Panc1 (cell line): ENCODE results near the gene GLIPR1. TPM values are rescaled to one million over a fixed set of nuclear protein-coding genes. Genes with fewer than 3 reads are reported as not detected.
A peak's percentile ranks its signal among the peaks of the same experiment; 100 is the strongest.

Experiments used
- ATAC-seq: fragments of 200-7000 bp; cut with Tn5 transposase; 2 replicates; pipeline ENCODE4 v1.9.1; 2020; ENCODE audit warnings: mild to moderate bottlenecking, moderate library complexity
- BruUV-seq: library from RNA; stranded (reverse); fragments of 400-500 nt; replicated peaks from 2 replicates; lab custom pipeline; 2021; lab: Mats Ljungman, UMichigan
- CTCF ChIA-PET: fragments of 300-600 bp; sonication (Branson Sonifier 250); formaldehyde crosslinking; loops from one replicate; lab custom pipeline; 2022; ENCODE audit warnings: antibody characterized with exemption; lab: Charles Lee
- POLR2A ChIA-PET: fragments of 300-600 bp; sonication (Branson Sonifier 250); formaldehyde crosslinking; loops from one replicate; lab custom pipeline; 2022; ENCODE audit warnings: antibody characterized with exemption; lab: Charles Lee
- DNase-seq: peaks from one replicate; pipeline ENCODE4 v3.0.0-alpha.2; 2010; ENCODE audit warnings: low read depth, low spot score
- H3K27ac ChIP-seq: 2 replicates; pipeline ENCODE4 v1.5.1; 2011; ENCODE audit warnings: mild to moderate bottlenecking, low read length, inconsistent platforms
- H3K27me3 ChIP-seq: fragments of 200-500 bp; sonication (Bioruptor generic); 2 replicates; pipeline ENCODE4 v1.6.0; 2014; ENCODE audit warnings: low read length, inconsistent platforms; ENCODE audit not compliant: control insufficient read depth, insufficient read depth
- H3K36me3 ChIP-seq: fragments of 200-500 bp; sonication (Bioruptor generic); 2 replicates; pipeline ENCODE4 v1.5.1; 2014; ENCODE audit warnings: inconsistent platforms, mild to moderate bottlenecking, low read length, moderate library complexity; ENCODE audit not compliant: control insufficient read depth, insufficient read depth
- H3K4me1 ChIP-seq: 2 replicates; pipeline ENCODE4 v1.5.1; 2011; ENCODE audit warnings: inconsistent platforms, mild to moderate bottlenecking, low read length, moderate library complexity; ENCODE audit not compliant: control insufficient read depth, insufficient read depth
- H3K4me3 ChIP-seq, 2 experiments: 2 replicates each; pipeline ENCODE4 v1.5.1; 2011 to 2012; ENCODE audit warnings: low read depth in 2 of 2, low read length in 2 of 2, mild to moderate bottlenecking in 2 of 2, inconsistent platforms in 1 of 2, moderate library complexity in 1 of 2
- H3K9me3 ChIP-seq: fragments of 200-500 bp; sonication (Bioruptor generic); 2 replicates; pipeline ENCODE4 v1.5.1; 2014; ENCODE audit warnings: low read depth, mild to moderate bottlenecking, inconsistent platforms, low read length, moderate library complexity; ENCODE audit not compliant: control insufficient read depth, insufficient read depth
- POLR2AphosphoS5 ChIP-seq: IDR thresholded peaks from 2 replicates; pipeline ENCODE4 v1.6.1; 2012; ENCODE audit warnings: mild to moderate bottlenecking, low read depth, low read length, moderate library complexity
- SIN3A ChIP-seq: IDR thresholded peaks from 2 replicates; pipeline ENCODE4 v1.6.1; 2012; ENCODE audit warnings: low read depth, mild to moderate bottlenecking, low read length, moderate library complexity, borderline replicate concordance; ENCODE audit not compliant: insufficient read depth
- TCF7L2 ChIP-seq: IDR thresholded peaks from 2 replicates; pipeline ENCODE4 v1.6.1; 2011; ENCODE audit warnings: mild to moderate bottlenecking, low read depth, low read length, inconsistent platforms
- in situ Hi-C: cut with HindIII; loops from 2 replicates; pipeline ENCODE4 v1.10.0; 2016; ENCODE audit warnings: low sequenced_read_pairs, low pct_unique_long_range_greater_than_20kb
- intact Hi-C: fragments of 100-400 bp; cut with micrococcal nuclease; formaldehyde crosslinking; loops from one replicate; pipeline ENCODE4 v1.10.0; 2022; ENCODE audit not compliant: unreplicated experiment
- total RNA-seq: library from RNA; stranded (reverse); gene quantifications from one replicate; pipeline ENCODE4 v1.2.1, GENCODE V29; 2021; ENCODE audit not compliant: unreplicated experiment
- TF ChIP-seq, protein P1 (sequence below): fragments of 450-650 bp; IDR thresholded peaks from 2 replicates; pipeline ENCODE4 v1.5.1; 2017; ENCODE audit warnings: mild to moderate bottlenecking
- TF ChIP-seq, protein P2 (sequence below), 2 experiments: IDR thresholded peaks; 2 replicates each; pipeline ENCODE4 v1.6.1; 2011 to 2012; ENCODE audit warnings: low read depth in 2 of 2, control low read depth in 1 of 2, low read length in 1 of 2, mild to moderate bottlenecking in 1 of 2, moderate library complexity in 1 of 2; ENCODE audit not compliant: insufficient read depth in 1 of 2

GLIPR1 gene
- total RNA-seq, 1 experiment from 2014 or later: 11.5 TPM

DNA sequence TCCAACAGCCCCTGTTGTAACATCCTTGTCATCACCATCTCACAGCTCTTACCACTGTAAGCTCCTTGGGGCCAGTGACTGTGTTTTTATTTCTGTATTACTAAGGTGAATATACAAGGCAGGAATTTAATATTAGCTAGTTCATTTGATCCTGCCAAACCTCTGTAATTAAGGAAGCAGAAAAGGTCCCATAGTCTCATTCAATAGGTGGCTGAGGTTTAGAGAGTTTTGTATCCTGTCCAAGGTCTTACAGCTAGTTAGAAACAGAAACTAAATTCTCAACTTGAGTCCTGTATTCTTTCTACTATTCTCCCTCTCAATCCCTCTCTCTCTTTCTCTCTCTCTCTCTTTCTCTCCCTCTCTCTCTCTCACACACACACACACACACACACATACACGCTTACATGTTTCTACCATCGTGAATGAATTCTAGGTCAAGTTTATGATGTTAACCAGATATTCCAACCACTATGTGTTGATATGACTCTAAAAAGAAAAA lies 543 bp upstream of the GLIPR1 start:
- no peak for TF ChIP-seq TCF7L2
- TF ChIP-seq, protein P1, sequence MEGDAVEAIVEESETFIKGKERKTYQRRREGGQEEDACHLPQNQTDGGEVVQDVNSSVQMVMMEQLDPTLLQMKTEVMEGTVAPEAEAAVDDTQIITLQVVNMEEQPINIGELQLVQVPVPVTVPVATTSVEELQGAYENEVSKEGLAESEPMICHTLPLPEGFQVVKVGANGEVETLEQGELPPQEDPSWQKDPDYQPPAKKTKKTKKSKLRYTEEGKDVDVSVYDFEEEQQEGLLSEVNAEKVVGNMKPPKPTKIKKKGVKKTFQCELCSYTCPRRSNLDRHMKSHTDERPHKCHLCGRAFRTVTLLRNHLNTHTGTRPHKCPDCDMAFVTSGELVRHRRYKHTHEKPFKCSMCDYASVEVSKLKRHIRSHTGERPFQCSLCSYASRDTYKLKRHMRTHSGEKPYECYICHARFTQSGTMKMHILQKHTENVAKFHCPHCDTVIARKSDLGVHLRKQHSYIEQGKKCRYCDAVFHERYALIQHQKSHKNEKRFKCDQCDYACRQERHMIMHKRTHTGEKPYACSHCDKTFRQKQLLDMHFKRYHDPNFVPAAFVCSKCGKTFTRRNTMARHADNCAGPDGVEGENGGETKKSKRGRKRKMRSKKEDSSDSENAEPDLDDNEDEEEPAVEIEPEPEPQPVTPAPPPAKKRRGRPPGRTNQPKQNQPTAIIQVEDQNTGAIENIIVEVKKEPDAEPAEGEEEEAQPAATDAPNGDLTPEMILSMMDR: no peak
- TF ChIP-seq, protein P2, sequence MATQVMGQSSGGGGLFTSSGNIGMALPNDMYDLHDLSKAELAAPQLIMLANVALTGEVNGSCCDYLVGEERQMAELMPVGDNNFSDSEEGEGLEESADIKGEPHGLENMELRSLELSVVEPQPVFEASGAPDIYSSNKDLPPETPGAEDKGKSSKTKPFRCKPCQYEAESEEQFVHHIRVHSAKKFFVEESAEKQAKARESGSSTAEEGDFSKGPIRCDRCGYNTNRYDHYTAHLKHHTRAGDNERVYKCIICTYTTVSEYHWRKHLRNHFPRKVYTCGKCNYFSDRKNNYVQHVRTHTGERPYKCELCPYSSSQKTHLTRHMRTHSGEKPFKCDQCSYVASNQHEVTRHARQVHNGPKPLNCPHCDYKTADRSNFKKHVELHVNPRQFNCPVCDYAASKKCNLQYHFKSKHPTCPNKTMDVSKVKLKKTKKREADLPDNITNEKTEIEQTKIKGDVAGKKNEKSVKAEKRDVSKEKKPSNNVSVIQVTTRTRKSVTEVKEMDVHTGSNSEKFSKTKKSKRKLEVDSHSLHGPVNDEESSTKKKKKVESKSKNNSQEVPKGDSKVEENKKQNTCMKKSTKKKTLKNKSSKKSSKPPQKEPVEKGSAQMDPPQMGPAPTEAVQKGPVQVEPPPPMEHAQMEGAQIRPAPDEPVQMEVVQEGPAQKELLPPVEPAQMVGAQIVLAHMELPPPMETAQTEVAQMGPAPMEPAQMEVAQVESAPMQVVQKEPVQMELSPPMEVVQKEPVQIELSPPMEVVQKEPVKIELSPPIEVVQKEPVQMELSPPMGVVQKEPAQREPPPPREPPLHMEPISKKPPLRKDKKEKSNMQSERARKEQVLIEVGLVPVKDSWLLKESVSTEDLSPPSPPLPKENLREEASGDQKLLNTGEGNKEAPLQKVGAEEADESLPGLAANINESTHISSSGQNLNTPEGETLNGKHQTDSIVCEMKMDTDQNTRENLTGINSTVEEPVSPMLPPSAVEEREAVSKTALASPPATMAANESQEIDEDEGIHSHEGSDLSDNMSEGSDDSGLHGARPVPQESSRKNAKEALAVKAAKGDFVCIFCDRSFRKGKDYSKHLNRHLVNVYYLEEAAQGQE (IDR thresholded peaks at IDR 0.05; ENCODE audit: insufficient read depth in 1 of 2, low read depth in 2 of 2, low read length in 1 of 2): no peak
- no peak for TF ChIP-seq POLR2AphosphoS5
- no peak for TF ChIP-seq SIN3A
- ATAC-seq: 0 out of 2 replicates have a peak, but pooled peaks have one; percentile 41
- ChIA-PET POLR2A (no interaction called here), CTCF (interaction anchor here (1.7 kb wide), 1 partner anchor 89 kb away, joined by 12 read pairs; the partner anchor contains the start of gene GLIPR1L2)
- Histone ChIP-seq H3K4me1 (peaks cover 21% of the 10 kb centered on the region), H3K9me3 (no peaks in the 10 kb centered on the region), H3K27ac (peak overlapping the region; percentile 90), H3K27me3 (no peaks in the 10 kb centered on the region), H3K4me3 (peak overlapping the region; percentile 45 to 70), H3K36me3 (no peaks in the 10 kb centered on the region)
- in situ Hi-C loops: no loop called here
- intact Hi-C loops: loop anchor here (5.0 to 10.0 kb wide), 3 partner anchors 88 to 785 kb away; partner anchors contain the start of genes CAPS2, GLIPR1L1 and GLIPR1L2
- BruUV-seq: no TSS peak
- DNase-seq: no peak

DNA sequence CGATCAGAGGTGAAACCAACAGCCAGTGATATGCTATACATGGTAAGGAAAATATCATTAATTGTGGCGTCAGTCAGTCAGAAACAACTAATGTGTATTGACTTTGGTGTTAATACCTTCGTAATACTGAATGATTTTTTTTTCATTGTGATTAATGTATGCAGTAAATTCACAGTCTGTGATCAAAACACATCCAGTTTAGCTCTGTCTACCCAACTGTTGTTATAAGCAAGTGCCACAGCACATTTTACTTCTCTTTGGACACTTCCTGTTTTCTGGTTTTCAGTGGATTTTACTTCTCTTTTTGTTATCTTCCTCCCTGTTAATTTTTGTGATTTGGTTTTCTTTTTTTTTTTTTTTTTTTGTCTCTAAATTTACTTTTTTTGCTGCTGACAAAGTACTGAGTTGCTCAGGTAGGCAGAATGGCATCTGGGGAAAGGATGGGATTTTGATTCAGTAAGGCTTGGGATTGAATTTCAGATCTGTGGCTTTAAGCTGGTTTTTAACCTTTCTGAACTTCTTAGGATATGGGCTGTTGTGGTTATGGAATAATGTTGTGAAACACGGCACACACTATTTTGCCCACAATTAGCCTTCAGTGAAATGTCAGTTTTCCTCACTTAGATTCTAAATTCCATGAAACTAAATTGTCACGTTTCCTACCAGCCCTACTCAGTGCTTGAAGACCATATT lies 604 bp downstream of the GLIPR1 start:
- no peaks in the 10 kb centered on the region for H3K9me3 ChIP-seq
- intact Hi-C loops: loop anchor here (5.0 to 10.0 kb wide), 3 partner anchors 89 to 786 kb away; partner anchors contain the start of genes CAPS2, GLIPR1L1 and GLIPR1L2
- ChIA-PET CTCF (interaction anchor here (0.6 to 1.7 kb wide), 3 partner anchors 90 to 899 kb away, joined by 4 to 12 read pairs (median 5); partner anchors contain the start of gene GLIPR1L2), POLR2A (no interaction called here)
- in situ Hi-C loops: no loop called here
- no peaks in the 10 kb centered on the region for H3K36me3 ChIP-seq
- H3K4me1 ChIP-seq: peaks cover 27% of the 10 kb centered on the region
- TSS peak; percentile 87 for BruUV-seq
- DNase-seq: no peak
- H3K4me3 ChIP-seq: peak overlapping the region; percentile 45 to 70
- no peak for TF ChIP-seq SIN3A
- no peak for TF ChIP-seq TCF7L2
- no peak for TF ChIP-seq POLR2AphosphoS5
- TF ChIP-seq, protein P1: no peak
- TF ChIP-seq, protein P2 (IDR thresholded peaks at IDR 0.05; ENCODE audit: insufficient read depth in 1 of 2, low read depth in 2 of 2, low read length in 1 of 2): no peak
- no peaks in the 10 kb centered on the region for H3K27me3 ChIP-seq
- H3K27ac ChIP-seq: peak overlapping the region; percentile 90
- peak; percentile 35 for ATAC-seq
